Endothelial cell of umbilical vein (primary cell): Measurements from ENCODE around the gene RRAS. TPM values are rescaled to one million over a fixed set of nuclear protein-coding genes. Genes with fewer than 3 reads are reported as not detected.

ENCODE experiments used
- BruUV-seq: library from RNA; stranded (reverse); fragments of 400-500 nt; replicated peaks from 2 replicates; lab custom pipeline; 2021; lab: Mats Ljungman, UMichigan
- CTCF ChIA-PET: fragments of 300-600, 350-600 bp; sonication (Branson Sonifier 250); formaldehyde crosslinking; loops from one replicate; lab custom pipeline; 2021; ENCODE audit warnings: antibody characterized with exemption, inconsistent platforms; lab: Charles Lee
- POLR2A ChIA-PET: fragments of 300-600, 350-600 bp; sonication (Branson Sonifier 250); formaldehyde crosslinking; loops from one replicate; lab custom pipeline; 2021; ENCODE audit warnings: antibody characterized with exemption, inconsistent platforms; lab: Charles Lee
- DNase-seq: peaks from one replicate; pipeline ENCODE4 v3.0.0-alpha.2; 2011; ENCODE audit warnings: low read depth, low spot score
- FAIRE-seq: peaks from 2 replicates; lab custom pipeline; 2011; peaks lifted over from hg19 to GRCh38; lab: Jason Lieb, UNC
- H2AFZ ChIP-seq: 2 replicates; pipeline ENCODE4 v1.6.0; 2012; ENCODE audit warnings: low read depth, low read length, control low read depth, inconsistent platforms
- H3K27ac ChIP-seq: 2 replicates; pipeline ENCODE4 v1.5.1; 2011; ENCODE audit warnings: low read depth, mild to moderate bottlenecking, control low read depth, low read length, moderate library complexity; ENCODE audit not compliant: insufficient read depth
- H3K27me3 ChIP-seq, 2 experiments: 2 replicates each; pipeline versions ENCODE4 v1.6.0 to v1.6.1; 2011; ENCODE audit warnings: low read length in 2 of 2, mixed read lengths in 1 of 2; ENCODE audit not compliant: control insufficient read depth in 2 of 2, insufficient read depth in 2 of 2
- H3K36me3 ChIP-seq, 2 experiments: 2 replicates in 1 of 2; 3 replicates in 1 of 2; pipeline ENCODE4 v1.5.1; 2011; ENCODE audit warnings: low read length in 2 of 2, mild to moderate bottlenecking in 1 of 2, moderate library complexity in 1 of 2; ENCODE audit not compliant: control insufficient read depth in 2 of 2, insufficient read depth in 2 of 2; ENCODE audit errors: extremely low read depth in 1 of 2
- H3K4me1 ChIP-seq: 3 replicates; pipeline ENCODE4 v1.5.1; 2011; ENCODE audit warnings: mild to moderate bottlenecking, low read length; ENCODE audit not compliant: control insufficient read depth, insufficient read depth; ENCODE audit errors: extremely low read depth
- H3K4me2 ChIP-seq: 2 replicates; pipeline ENCODE4 v1.6.1; 2011; ENCODE audit warnings: low read length, control low read depth, mixed read lengths; ENCODE audit not compliant: insufficient read depth
- H3K4me3 ChIP-seq, 3 experiments: fragments of 200-600 bp in 1 of 3; sonication (generic), shearing (Covaris generic) in 1 of 3; replicated peaks in 1 of 3; 2 replicates each; pipeline ENCODE4 v1.5.1; 2011 to 2016; ENCODE audit warnings: control low read depth in 3 of 3, low read length in 3 of 3, mild to moderate bottlenecking in 2 of 3, inconsistent platforms in 1 of 3, low read depth in 1 of 3, moderate library complexity in 1 of 3; ENCODE audit not compliant: insufficient read depth in 1 of 3
- H3K79me2 ChIP-seq: 2 replicates; pipeline ENCODE4 v1.6.0; 2012; ENCODE audit warnings: low read length, inconsistent platforms; ENCODE audit not compliant: control insufficient read depth, insufficient read depth
- H3K9ac ChIP-seq: replicated peaks from 2 replicates; pipeline ENCODE3; 2011; ENCODE audit warnings: low read length, control low read depth; ENCODE audit not compliant: insufficient read depth; ENCODE audit errors: extremely low read depth
- H3K9me1 ChIP-seq: replicated peaks from 3 replicates; pipeline ENCODE4 v1.6.0; 2011; ENCODE audit warnings: mild to moderate bottlenecking, low read length; ENCODE audit not compliant: control insufficient read depth, insufficient read depth; ENCODE audit errors: extremely low read depth
- H3K9me3 ChIP-seq: replicated peaks from 2 replicates; pipeline ENCODE4 v1.5.1; 2012; ENCODE audit warnings: low read length, inconsistent platforms; ENCODE audit not compliant: control insufficient read depth, insufficient read depth
- H4K20me1 ChIP-seq: replicated peaks from 2 replicates; pipeline ENCODE3; 2011; ENCODE audit warnings: mild to moderate bottlenecking, low read length; ENCODE audit not compliant: control insufficient read depth, insufficient read depth; ENCODE audit errors: extremely low read depth
- CTCF ChIP-seq, 2 donors: IDR thresholded peaks; 1 replicate in 1 of 2; 2 replicates in 1 of 2; pipeline ENCODE4 v1.5.1; 2011; ENCODE audit warnings: low read length in 2 of 2, mild to moderate bottlenecking in 2 of 2, moderate library complexity in 2 of 2, control low read depth in 1 of 2, inconsistent platforms in 1 of 2, low read depth in 1 of 2; ENCODE audit not compliant: insufficient read depth in 1 of 2; ENCODE audit errors: extremely low read depth in 1 of 2
- EZH2 ChIP-seq: IDR thresholded peaks from 2 replicates; pipeline ENCODE4 v1.6.1; 2012; ENCODE audit warnings: borderline replicate concordance, low read depth, mild to moderate bottlenecking, moderate library complexity, low read length, inconsistent platforms; ENCODE audit not compliant: severe bottlenecking
- FOS ChIP-seq: IDR thresholded peaks from 2 replicates; pipeline ENCODE4 v1.6.1; 2011; ENCODE audit warnings: mild to moderate bottlenecking, low read length, moderate library complexity, borderline replicate concordance; ENCODE audit not compliant: insufficient read depth
- GATA2 ChIP-seq: IDR thresholded peaks from 2 replicates; pipeline ENCODE4 v1.7.0; 2011; ENCODE audit warnings: low read depth, mild to moderate bottlenecking, moderate library complexity, mixed read lengths, low read length; ENCODE audit not compliant: insufficient read length, insufficient read depth
- JUN ChIP-seq: IDR thresholded peaks from 2 replicates; pipeline ENCODE4 v1.6.1; 2011; ENCODE audit warnings: borderline replicate concordance, low read depth; ENCODE audit not compliant: insufficient read length, insufficient read depth
- MAX ChIP-seq: IDR thresholded peaks from 2 replicates; pipeline ENCODE4 v1.6.1; 2011; ENCODE audit not compliant: insufficient read depth, insufficient read length
- POLR2A ChIP-seq: IDR thresholded peaks from 2 replicates; pipeline ENCODE4 v1.6.1; 2012; ENCODE audit warnings: low read depth, mild to moderate bottlenecking, control low read depth, low read length
- POLR2AphosphoS5 ChIP-seq: IDR thresholded peaks from 2 replicates; pipeline ENCODE4 v1.6.1; 2012; ENCODE audit warnings: low read depth, mild to moderate bottlenecking, control low read depth, low read length, moderate library complexity; ENCODE audit not compliant: insufficient read depth
- dilution Hi-C: fragments of 300-500 bp; cut with MboI; formaldehyde crosslinking; loops from one replicate; pipeline ENCODE4 v1.15.0; 2019; ENCODE audit warnings: low sequenced_read_pairs; ENCODE audit not compliant: extremely low pct_ligation_motif_present
- intact Hi-C: fragments of 100-400 bp; cut with micrococcal nuclease; formaldehyde crosslinking; loops from one replicate; pipeline ENCODE4 v1.10.0; 2022
- polyA plus RNA-seq, 4 experiments: library from polyadenylated mRNA; depleted of rRNA in 3 of 4; stranded (reverse) in 3 of 4; unstranded in 1 of 4; fragments of >200 nt; gene quantifications; 2 replicates each; pipeline versions ENCODE4 v1.2.1 to v1.2.3, GENCODE V29; 2011 to 2012; ENCODE audit warnings: missing spikeins in 1 of 4
- total RNA-seq: library from RNA; stranded (reverse); gene quantifications from 2 replicates; pipeline ENCODE4 v1.2.3, GENCODE V29; 2021

The RRAS gene
- total and polyA plus RNA-seq, 2 donors (not counting 3 experiments of a cell fraction or from before 2014, with no cell fraction given) = 89.5 to 250 TPM

GRCh38 chr19:49639401-49640112 is 386 bp downstream of the RRAS start:
- peaks cover 38% of the 10 kb centered on the region for H3K79me2 ChIP-seq
- no peak for FAIRE-seq
- no peaks in the 10 kb centered on the region for H3K9me1 ChIP-seq
- intact Hi-C loops = loop anchor here (1.0 to 5.0 kb wide), 11 partner anchors 26 to 289 kb away; partner anchors contain the start of genes AKT1S1, ALDH16A1, ATF5 and BCL2L12
- dilution Hi-C loops = no loop called here
- H3K36me3 ChIP-seq = peaks cover 0 to 2% of the 10 kb centered on the region in 2 experiments
- no peak for DNase-seq
- no peaks in the 10 kb centered on the region for H3K9me3 ChIP-seq
- H3K4me1 ChIP-seq = peaks cover 33% of the 10 kb centered on the region
- BruUV-seq = TSS peak; percentile 8
- H3K9ac ChIP-seq = peak overlapping the region; percentile 80
- no peaks in the 10 kb centered on the region for H3K27me3 ChIP-seq
- ChIA-PET CTCF (interaction anchor here (0.7 to 1.5 kb wide), 8 partner anchors 8 to 42 kb away, joined by 3 to 11 read pairs (median 4); no protein-coding TSS in a partner anchor), POLR2A (interaction anchor here (0.5 to 1.9 kb wide), 11 partner anchors 8 to 152 kb away, joined by 3 to 15 read pairs (median 6); partner anchors contain the start of genes AP2A1, NOSIP, PRMT1 and RPL13A)
- H3K4me2 ChIP-seq = peak overlapping the region; percentile 60
- H4K20me1 ChIP-seq = no peaks in the 10 kb centered on the region
- TF ChIP-seq POLR2AphosphoS5 (peak; percentile 50), EZH2 (no peak)
- peak overlapping the region; percentile 56 for H3K27ac ChIP-seq
- peak overlapping the region; percentile 57 to 83 (median 72) for H3K4me3 ChIP-seq
- H2AFZ ChIP-seq = no peak overlapping the region

- H3K36me3 ChIP-seq = peaks cover 0 to 2% of the 10 kb centered on the region in 2 experiments
- TF ChIP-seq JUN = no peak
- TF ChIP-seq EZH2 = no peak
- TF ChIP-seq MAX = no peak
- no peak for TF ChIP-seq POLR2A
- TF ChIP-seq GATA2 = no peak
- no peak for TF ChIP-seq FOS
- TF ChIP-seq POLR2AphosphoS5 = no peak
- no peak for TF ChIP-seq CTCF (IDR thresholded peaks at IDR 0.05; ENCODE audit: extremely low read depth in 1 of 2, insufficient read depth in 1 of 2, low read depth in 1 of 2, low read length in 2 of 2)
- intact Hi-C loops (no loop called here), dilution Hi-C loops (no loop called here)
- H3K27ac ChIP-seq = peak overlapping the region; percentile 33
- H3K9me3 ChIP-seq = no peaks in the 10 kb centered on the region
- H3K79me2 ChIP-seq = peaks cover 23% of the 10 kb centered on the region
- no TSS peak for BruUV-seq
- peak overlapping the region; percentile 20 to 83 (median 50) for H3K4me3 ChIP-seq
- peak overlapping the region; percentile 28 for H3K9ac ChIP-seq
- no peaks in the 10 kb centered on the region for H3K27me3 ChIP-seq
- FAIRE-seq (peak; percentile 94), DNase-seq (peak; percentile 67)
- H3K9me1 ChIP-seq = no peaks in the 10 kb centered on the region
- H4K20me1 ChIP-seq = no peaks in the 10 kb centered on the region
- CTCF ChIA-PET = interaction anchor here (0.6 kb wide), 1 partner anchor 62 kb away, joined by 4 read pairs; no protein-coding TSS in a partner anchor
- POLR2A ChIA-PET = interaction anchor here (0.5 to 1.0 kb wide), 3 partner anchors 38 to 111 kb away, joined by 3 read pairs; partner anchors contain the start of gene RCN3
- no peak overlapping the region for H2AFZ ChIP-seq
- peaks cover 24% of the 10 kb centered on the region for H3K4me1 ChIP-seq
- peak overlapping the region; percentile 60 for H3K4me2 ChIP-seq
Measured at GRCh38 chr19:49637821-49638738, 1.9 kb downstream of the RRAS start.
